ENCODE data around the gene SUGP2.

GRCh38 chr19:18942692-18943091 lies 90.6 kb downstream of the SUGP2 start:
- TF ChIP-seq CTCF (IDR thresholded peaks at IDR 0.05) (no peak), POLR2A (IDR thresholded peaks at IDR 0.05) (no peak), POLR2AphosphoS5 (IDR thresholded peaks at IDR 0.05) (no peak)

All from prostate gland (tissue), 2 donors.